IPS-15b (cell line): Measurements from ENCODE around the gene TMEM9B.
"Not testable (repeated sequence)": the region's sequence is repeated elsewhere in the genome, so short reads cannot be mapped to it uniquely, and the experiment has no call there.

Experiments used
- H3K27me3 ChIP-seq: one replicate; pipeline ENCODE4 v1.6.1; 2013; ENCODE audit warnings: low read length; ENCODE audit not compliant: control insufficient read depth, insufficient read depth
- H3K36me3 ChIP-seq: one replicate; pipeline ENCODE4 v1.6.1; 2013; ENCODE audit warnings: low read length; ENCODE audit not compliant: control insufficient read depth, insufficient read depth
- H3K4me1 ChIP-seq: one replicate; pipeline ENCODE4 v1.6.1; 2013; ENCODE audit warnings: mild to moderate bottlenecking, low read length; ENCODE audit not compliant: control insufficient read depth, insufficient read depth
- H3K4me3 ChIP-seq: one replicate; pipeline ENCODE4 v1.5.1; 2013; ENCODE audit warnings: low read depth, low read length
- H3K9ac ChIP-seq: one replicate; pipeline ENCODE4 v1.6.1; 2013; ENCODE audit warnings: low read depth, mild to moderate bottlenecking, low read length
- H3K9me3 ChIP-seq: one replicate; pipeline ENCODE4 v1.6.1; 2013; ENCODE audit warnings: mild to moderate bottlenecking, low read length; ENCODE audit not compliant: control insufficient read depth, insufficient read depth

TMEM9B gene

GRCh38 chr11:8937159-8937558 is 27.1 kb downstream of the TMEM9B start:
- H3K9ac ChIP-seq, result no peak overlapping the region
- H3K9me3 ChIP-seq, result no peaks in the 10 kb centered on the region
- peaks cover 9% of the 10 kb centered on the region for H3K4me1 ChIP-seq
- H3K4me3 ChIP-seq, result no peak overlapping the region
- no peaks in the 10 kb centered on the region for H3K27me3 ChIP-seq
- H3K36me3 ChIP-seq, result no peaks in the 10 kb centered on the region

- H3K27me3 ChIP-seq, H3K9me3 ChIP-seq, H3K36me3 ChIP-seq, H3K4me3 ChIP-seq, H3K9ac ChIP-seq: not testable (repeated sequence)
- H3K4me1 ChIP-seq, result peaks cover 10% of the 10 kb centered on the region
Observed at GRCh38 chr11:8935789-8936188, 28.5 kb downstream of the TMEM9B start.

- no peaks in the 10 kb centered on the region for H3K36me3 ChIP-seq
- no peaks in the 10 kb centered on the region for H3K27me3 ChIP-seq
- H3K4me1 ChIP-seq, result peaks cover 10% of the 10 kb centered on the region
- no peak overlapping the region for H3K9ac ChIP-seq
- H3K4me3 ChIP-seq, result no peak overlapping the region
- H3K9me3 ChIP-seq, result no peaks in the 10 kb centered on the region
Observed at GRCh38 chr11:8934742-8935488, 29.3 kb downstream of the TMEM9B start.

DNA sequence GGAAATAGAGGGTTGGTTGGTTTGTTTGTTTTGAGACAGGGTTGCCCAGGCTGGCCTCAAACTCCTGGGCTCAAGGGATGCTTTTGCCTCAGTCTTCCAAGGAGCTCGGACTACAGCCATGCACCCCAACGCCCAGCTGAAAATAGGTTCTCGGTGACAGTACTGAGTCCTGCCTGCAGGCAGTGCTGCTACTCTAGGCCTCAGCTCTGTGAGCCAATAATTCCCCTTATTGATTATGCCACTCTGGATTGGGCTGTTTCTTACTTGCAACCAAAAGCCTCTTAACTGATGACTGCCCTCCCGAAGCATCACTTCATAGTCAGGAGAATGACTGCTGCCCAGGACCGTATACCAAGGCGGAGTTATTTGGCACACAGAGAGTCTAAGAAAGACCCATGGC is 30.3 kb downstream of the TMEM9B start:
- H3K9ac ChIP-seq, result no peak overlapping the region
- H3K36me3 ChIP-seq, result no peaks in the 10 kb centered on the region
- peaks cover 10% of the 10 kb centered on the region for H3K4me1 ChIP-seq
- no peak overlapping the region for H3K4me3 ChIP-seq
- H3K9me3 ChIP-seq, result no peaks in the 10 kb centered on the region
- no peaks in the 10 kb centered on the region for H3K27me3 ChIP-seq

- Histone ChIP-seq H3K4me1 (peaks cover 10% of the 10 kb centered on the region), H3K9me3 (no peaks in the 10 kb centered on the region), H3K27me3 (no peaks in the 10 kb centered on the region), H3K9ac (no peak within 1 kb of the TSS), H3K4me3 (no peak within 1 kb of the TSS), H3K36me3 (no peaks in the 10 kb centered on the region)
Observed at GRCh38 chr11:8932564-8933180, 31.6 kb downstream of the TMEM9B start, which contains the start of gene C11orf16. Gene C11orf16 (minus strand): TSS chr11:8932947. CDS start chr11:8932308, 639 bp downstream.

- Histone ChIP-seq H3K4me1 (peaks cover 10% of the 10 kb centered on the region), H3K4me3 (no peak overlapping the region), H3K9me3 (no peaks in the 10 kb centered on the region), H3K27me3 (no peaks in the 10 kb centered on the region), H3K9ac (no peak overlapping the region), H3K36me3 (no peaks in the 10 kb centered on the region)
Observed at GRCh38 chr11:8930456-8931175, 33.6 kb downstream of the TMEM9B start.

- H3K9ac ChIP-seq, result no peak overlapping the region
- no peaks in the 10 kb centered on the region for H3K27me3 ChIP-seq
- no peaks in the 10 kb centered on the region for H3K36me3 ChIP-seq
- no peak overlapping the region for H3K4me3 ChIP-seq
- H3K4me1 ChIP-seq, result peaks cover 5% of the 10 kb centered on the region
- no peaks in the 10 kb centered on the region for H3K9me3 ChIP-seq
Observed at GRCh38 chr11:8928981-8929615, 35.1 kb downstream of the TMEM9B start.

GRCh38 chr11:8928205-8928604 is 36.0 kb downstream of the TMEM9B start:
- no peak overlapping the region for H3K4me3 ChIP-seq
- H3K9ac ChIP-seq, result no peak overlapping the region
- no peaks in the 10 kb centered on the region for H3K36me3 ChIP-seq
- H3K9me3 ChIP-seq, result no peaks in the 10 kb centered on the region
- peaks cover 5% of the 10 kb centered on the region for H3K4me1 ChIP-seq
- H3K27me3 ChIP-seq, result no peaks in the 10 kb centered on the region

- Histone ChIP-seq H3K36me3 (no peaks in the 10 kb centered on the region), H3K4me1 (peaks cover 2% of the 10 kb centered on the region), H3K27me3 (no peaks in the 10 kb centered on the region), H3K9ac (no peak overlapping the region), H3K9me3 (no peaks in the 10 kb centered on the region), H3K4me3 (no peak overlapping the region)
Observed at GRCh38 chr11:8927233-8927632, 37.0 kb downstream of the TMEM9B start.

DNA sequence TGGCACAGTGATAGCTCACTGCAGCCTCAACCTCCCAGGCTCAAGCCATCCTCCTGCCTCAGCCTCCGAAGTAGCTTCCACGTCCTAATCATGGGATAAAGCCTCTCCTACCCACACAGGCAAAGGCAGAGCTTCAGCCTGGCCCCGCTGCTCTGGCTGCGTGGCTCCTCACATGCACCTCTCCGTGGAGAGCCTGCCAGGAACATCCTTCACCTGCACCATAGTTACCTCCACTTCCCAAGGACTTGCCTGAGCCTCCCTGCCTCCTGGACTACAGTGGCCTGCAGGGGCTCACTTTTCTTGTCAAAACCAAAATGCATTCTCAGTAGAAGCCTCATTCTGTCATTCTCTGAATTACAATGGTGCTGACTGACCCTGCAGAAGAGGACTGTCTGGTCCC is 38.0 kb downstream of the TMEM9B start:
- no peaks in the 10 kb centered on the region for H3K9me3 ChIP-seq
- H3K4me1 ChIP-seq, result no peaks in the 10 kb centered on the region
- H3K36me3 ChIP-seq, result peaks cover 4% of the 10 kb centered on the region
- H3K4me3 ChIP-seq, result no peak overlapping the region
- no peaks in the 10 kb centered on the region for H3K27me3 ChIP-seq
- no peak overlapping the region for H3K9ac ChIP-seq

GRCh38 chr11:8925711-8926110 is 38.5 kb downstream of the TMEM9B start:
- Histone ChIP-seq H3K9me3 (no peaks in the 10 kb centered on the region), H3K4me1 (no peaks in the 10 kb centered on the region), H3K4me3 (no peak overlapping the region), H3K36me3 (peaks cover 6% of the 10 kb centered on the region), H3K9ac (no peak overlapping the region), H3K27me3 (no peaks in the 10 kb centered on the region)
